GM18867 (cell line): ENCODE measurements around the gene MYL12A.

Source experiments
- ATAC-seq: cut with Tn5 transposase; IDR thresholded peaks from one replicate; pipeline ENCODE4 v1.9.1; 2021; ENCODE audit warnings: mild to moderate bottlenecking, moderate library complexity; ENCODE audit not compliant: unreplicated experiment

Gene MYL12A

DNA sequence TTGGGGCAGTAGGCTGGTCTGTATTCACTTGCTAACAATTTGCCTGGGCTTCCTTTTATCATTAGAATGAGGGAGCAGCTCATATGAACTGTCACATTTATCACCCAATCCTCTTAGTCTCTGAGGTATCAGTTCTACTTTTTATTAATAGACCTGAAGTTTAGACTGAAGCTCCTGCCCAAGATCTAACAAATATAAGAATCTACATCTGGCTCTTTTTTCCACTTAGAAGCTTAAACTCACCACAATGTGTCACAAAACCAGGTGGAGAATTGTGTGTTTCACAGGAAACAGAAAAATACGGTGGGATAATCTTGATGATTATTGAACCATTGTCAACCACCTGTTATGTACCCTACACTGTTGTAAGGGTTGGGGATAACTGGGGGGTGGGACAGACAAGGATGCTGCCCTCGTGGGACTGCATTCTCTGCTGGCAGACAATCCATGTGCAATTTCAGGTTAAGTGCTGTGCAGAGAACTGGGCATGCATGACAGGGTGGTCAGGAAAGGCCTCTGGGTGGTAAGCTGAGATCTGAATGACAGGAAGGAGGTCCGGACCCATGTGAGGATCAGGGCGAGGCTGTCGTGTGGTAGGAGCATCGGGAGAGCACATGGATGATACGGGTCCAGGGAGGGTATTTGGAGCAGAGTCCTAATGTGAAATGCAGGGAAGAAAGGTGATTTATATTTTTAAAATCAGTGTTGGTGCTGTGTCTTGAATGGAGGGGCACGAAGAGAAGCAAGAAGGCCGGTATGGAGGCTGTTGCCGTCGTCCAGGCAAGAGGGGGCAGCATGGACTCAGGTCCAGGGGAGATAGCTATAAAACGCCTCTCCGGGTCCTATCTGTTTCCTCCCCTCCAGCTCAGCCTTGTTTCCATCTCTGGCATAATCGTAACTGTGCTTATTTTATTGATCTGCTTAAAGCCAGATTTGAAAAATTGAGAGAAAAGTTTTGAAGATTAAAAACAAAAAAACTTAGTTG lies 31.9 kb downstream of the MYL12A start:
- ATAC-seq, result peak; percentile 82

DNA sequence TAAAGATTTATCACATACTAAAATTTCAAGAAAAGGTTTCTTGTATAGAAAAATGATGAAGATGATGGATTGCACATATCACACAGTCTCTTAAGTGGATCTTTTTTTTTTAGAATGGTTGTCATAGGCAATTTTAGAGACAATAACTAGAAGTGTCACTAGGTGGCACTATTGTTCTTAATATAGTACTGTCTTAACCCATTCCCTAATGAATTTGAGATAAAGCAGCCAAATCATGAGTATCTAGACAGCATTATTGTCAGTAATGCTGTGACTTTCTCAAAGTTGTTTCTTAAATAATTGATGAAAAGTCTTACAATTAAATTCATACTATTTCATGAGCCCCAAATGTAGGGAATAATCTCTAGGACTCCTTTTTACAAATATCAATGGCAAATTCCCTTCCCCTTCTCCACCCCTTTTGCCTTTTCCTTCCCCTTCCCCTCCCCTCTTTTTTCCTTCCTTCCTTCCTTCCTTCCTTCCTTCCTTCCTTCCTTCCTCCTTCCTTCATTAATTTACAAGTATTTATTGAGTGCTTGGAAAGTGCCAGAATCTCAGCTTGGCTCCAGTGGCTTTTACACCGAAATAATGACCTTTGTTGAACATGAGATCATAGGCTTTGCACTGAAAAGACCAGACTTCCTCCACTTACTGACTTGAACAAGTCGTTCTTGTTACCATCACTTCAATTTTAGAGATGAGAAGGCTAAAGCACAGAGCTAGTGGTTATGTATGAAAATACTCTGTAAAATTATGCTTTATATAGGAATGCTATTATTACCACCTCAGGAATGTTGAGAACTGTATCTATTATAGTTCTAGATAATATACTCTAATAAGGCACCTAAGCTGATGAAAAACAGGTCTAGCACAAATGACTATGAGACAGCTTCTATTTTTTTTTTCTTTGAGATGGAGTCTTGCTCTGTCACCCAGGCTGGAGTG lies 34.1 kb downstream of the MYL12A start:
- ATAC-seq, result no peak

DNA sequence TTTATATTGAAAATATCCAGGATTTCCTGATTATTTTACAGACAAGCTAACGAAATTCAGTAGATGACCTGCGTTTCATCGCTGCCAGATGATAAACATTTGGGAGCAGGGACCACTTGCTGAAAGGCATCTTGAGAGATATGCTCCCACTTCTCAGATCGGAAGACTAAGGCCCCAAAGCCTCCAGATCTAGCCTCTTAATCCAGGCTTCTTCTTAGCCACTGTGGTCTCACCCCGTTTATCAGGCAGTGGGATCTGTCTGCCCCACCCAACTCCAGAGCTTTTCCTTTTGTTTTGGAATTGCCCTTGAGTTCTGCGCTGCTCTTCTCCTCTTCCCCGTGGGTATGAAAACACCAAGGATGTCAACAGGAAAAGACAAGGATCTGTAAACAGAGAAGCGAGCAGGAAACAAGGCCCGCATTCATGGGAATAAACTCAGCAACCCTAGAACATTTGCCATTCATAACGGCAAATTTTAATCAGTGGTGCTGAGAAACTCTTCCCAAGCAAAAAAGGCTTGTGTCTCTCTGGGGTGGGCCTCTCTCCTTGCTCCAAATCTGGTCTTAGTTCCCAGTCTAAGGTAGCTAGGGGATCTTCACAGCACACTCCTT lies 35.8 kb downstream of the MYL12A start:
- no peak for ATAC-seq

DNA sequence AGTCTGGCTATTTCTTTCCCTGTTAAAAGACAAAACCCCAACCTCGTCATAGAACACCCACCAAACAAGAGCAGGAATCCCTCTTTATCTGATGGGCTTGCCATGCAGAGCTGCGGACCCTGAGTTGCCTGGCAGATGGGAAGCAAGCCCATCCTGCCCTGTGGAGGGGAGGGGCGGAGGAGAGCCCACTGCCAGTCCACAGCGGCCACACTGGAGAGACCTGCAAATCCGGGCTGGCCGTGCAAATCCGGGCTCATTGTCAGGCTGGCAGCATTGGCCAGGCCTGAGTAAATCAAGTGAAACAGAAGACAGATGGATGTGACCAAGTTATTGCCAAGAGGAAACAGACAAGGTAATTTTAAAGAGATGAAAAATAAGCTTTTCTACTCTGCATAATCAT lies 36.3 kb downstream of the MYL12A start:
- ATAC-seq, result no peak

DNA sequence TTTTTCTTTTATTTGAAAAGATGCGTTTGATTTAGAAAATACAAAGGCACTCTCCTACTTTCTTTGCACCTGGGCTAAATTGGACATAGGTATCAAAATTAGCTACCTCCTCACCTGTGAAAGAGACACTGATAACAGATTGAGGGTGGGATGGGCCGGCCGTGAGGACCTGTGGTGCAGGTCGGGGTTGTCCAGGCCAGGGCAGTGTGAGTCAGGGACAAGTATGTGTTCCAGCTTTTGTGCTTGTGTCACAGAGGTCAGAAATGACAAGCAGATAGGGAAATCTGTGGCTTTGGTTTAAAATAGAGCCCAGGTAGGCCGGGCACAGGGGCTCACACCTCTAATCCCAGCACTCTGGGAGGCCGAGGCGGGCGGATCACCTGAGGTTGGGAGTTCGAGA lies 36.9 kb downstream of the MYL12A start:
- ATAC-seq, result no peak

DNA sequence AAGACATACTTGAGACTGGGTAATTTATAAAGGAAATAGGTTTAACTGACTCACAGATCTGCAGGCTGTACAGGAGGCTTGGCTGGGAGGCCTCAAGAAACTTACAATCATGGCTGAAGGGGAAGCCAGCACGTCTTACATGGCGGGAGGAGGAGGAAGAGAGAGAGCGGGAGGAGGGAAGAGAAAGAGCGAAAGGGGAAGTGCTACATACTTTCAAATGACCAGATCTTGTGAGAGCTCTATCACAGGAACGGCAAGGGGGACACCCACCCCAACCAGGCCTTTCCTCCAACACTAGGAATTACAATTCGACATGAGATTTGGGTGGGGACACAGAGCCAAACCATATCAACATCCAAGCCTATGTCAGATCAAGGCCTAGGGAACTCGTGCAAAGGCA lies 38.6 kb downstream of the MYL12A start:
- ATAC-seq, result no peak

DNA sequence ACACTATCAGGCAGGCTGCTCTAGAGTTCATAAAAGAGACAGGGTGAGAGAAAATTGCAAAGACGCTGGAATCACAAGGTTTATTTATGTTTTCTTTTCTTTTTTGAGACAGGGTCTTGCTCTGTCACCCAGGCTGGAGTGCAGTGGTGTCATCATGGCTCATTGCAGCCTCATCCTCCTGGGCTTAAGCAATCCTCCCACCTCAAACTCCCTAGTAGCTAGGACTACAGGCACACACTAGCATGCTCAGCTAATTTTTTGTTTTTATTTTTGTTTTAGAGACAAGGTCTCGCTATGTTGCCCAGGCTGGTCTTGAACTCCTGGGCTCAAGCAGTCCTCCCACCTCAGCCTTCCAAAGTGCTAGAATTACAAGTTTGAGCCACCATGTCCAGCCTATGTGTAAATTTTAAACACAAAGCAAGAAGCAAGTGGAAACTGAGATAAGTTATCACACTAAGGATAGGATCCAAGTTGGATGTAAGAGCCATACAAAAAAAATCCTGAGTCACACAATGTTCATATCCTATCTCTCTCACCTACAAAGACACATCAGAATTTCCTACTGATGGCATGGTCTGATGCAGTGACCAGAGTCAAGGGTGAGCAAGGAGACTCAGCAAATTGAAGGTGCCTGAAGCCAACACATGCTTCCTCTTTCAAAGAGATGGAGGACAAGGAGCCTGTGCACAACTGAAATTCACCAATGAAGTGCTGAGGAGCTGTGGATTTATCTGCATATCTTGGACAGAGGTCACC lies 45.8 kb downstream of the MYL12A start:
- ATAC-seq, result no peak

DNA sequence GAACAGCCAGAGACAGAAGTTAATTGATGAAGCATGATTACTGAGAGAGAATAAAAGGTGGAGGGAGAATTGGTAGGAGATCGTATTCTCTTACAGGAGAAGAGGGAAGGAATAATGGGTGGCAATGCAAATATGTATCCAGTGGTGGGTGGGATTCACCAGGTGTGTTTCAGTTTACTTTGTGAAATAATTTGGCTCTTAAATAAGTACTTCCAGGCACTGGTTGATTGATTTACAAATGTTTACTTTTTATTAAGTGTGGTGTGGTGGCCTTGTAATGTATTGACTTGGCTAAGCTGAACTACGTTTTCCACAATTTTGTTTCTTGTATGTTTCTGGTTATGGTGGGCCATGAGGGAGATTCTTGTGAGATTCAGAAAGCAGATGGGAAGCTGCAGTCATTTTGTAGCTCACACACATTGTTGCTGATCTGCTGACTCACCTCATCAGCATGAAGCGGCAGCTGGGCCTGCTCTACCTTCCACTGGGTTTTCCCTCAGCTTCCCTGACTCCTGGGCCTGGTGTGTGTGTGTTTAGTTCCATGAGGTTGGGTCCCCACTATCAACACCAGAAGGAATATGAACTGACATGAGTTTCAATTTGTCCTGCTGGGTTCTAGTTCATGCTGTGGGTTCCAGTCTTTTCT lies 47.0 kb downstream of the MYL12A start:
- no peak for ATAC-seq

DNA sequence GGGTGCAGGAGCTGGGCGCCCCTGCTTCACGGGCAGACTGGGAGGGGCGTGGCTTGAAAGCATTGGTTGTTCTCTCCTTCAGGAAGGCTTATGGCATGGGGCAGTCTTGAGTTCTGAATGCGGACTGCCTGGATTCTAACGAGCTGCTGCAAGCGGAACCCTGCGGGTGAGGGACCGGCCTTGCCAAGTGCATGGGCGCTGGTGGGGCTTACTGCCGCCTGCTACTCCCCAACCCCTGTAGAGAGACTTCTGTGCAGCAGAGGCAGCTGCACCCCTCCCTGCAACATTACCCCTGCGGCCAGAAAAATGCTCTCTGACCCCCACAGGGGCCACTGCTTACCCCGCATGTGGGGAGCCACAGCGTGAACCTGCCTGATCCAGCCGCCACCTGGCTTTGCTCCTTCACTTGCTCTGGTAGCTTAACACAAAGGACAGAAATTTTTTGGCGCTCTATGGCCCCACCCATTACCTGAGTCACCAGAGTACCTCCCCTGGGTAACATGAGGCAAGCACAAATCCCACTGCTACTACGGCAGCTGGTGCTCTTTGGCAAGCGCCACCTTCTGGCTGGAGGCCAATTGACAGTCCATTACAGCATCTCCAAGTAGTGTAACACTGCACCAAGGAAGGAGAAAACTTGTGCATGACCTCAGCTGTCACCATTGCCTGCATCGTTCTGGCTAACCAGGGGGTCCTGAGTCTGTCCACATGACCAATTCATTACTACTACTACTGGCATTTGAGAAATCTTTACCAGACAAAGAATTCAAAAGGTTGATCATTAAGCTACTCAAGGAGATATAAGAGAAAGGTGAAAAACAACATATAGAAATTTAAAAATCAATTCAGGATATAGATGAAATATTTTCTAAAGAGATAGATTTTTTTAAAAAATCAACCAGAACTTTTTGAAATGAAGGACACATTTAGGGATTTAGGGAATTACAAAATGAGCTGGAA lies 49.7 kb downstream of the MYL12A start:
- peak; percentile 99 for ATAC-seq

DNA sequence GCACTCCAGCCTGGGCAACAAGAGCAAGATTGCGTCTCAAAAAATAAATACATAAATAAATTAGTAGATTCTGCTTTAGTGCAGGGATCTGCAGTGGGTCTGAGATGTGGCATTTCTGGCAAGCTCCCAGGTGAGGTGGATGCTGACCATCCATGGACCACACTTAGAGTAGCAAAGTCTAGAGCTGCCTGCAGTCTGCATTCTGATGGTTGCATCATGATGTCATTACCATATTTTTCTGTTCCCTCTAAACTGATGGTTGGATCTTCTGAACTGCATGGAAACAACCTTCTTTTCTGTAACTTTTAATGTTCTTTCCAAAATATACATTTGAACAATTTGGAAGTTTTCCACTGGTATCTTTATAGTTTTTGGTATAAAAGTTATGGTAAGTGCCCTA lies 57.2 kb downstream of the MYL12A start:
- ATAC-seq, result no peak

DNA sequence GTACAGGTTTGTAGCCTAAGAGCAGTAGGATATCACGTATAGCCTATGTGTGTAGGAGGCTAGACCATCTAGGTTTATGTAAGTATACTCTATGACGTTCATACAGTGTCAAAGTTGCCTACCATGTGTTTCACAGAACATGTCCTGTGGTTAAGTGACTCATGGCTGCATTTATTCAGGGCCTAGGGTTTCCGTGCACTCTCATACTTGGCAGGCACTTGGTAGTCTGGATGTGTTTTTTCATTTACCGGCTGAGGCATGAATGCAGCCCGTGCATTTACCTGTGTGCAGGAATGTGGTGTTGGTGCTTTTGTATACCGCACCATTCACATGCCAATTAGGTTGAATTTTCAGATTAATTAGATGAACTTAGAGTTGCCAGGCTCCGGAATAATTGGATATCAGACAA lies 57.8 kb downstream of the MYL12A start:
- ATAC-seq, result peak; percentile 79
